HG03135 (cell line): ENCODE results near the gene AKNAD1.

Experiments used
- ATAC-seq: cut with Tn5 transposase; IDR thresholded peaks from one replicate; pipeline ENCODE4 v1.9.1; 2021; ENCODE audit warnings: mild to moderate bottlenecking, moderate library complexity; ENCODE audit not compliant: unreplicated experiment

AKNAD1 gene

DNA sequence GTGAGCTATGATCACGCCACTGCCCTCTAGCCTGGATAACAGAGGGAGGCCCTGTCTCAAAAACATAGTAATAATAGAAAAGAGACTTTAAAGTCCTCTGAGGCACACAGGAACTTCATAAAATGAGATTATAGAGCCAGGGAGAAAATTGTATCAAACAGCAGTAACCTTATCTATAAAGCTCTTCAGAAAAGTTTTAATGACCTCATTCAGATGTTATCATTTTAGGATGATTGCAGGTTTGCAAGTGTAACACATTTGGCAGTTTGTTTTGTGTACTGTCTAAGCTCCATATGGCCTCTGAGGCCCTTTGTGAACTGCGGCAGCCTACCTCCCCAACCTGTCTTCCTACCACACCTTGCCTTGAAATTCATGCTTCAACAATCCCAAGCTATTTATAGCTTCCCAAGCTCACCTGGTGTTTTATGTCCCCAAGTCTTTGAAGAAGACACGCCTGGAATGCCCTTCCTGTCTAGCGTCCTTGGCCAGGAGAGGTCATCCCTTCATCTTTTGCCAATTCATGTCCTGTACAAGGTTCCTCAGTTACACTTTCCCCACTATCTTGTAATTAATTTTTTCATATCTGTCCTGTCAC is 8.5 kb upstream of the AKNAD1 start:
- no peak for ATAC-seq

DNA sequence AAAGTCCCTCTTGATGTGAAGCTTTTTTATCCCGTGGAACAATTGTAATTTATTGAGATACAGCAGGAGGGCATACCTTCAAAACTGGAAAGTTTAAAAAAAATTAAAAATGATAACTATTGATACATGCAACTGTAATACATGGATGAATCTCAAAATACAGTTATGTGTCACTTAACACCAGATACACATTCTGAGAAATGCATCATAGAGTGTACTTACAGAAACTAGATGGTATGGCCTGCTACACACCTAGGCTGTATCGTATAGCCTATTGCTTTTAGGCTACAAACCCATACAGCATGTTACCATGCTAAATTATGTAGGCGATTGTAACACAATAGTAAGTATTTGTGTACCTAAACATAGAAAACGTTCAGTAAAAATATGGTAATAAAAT is 7.1 kb upstream of the AKNAD1 start:
- no peak for ATAC-seq

GRCh38 chr1:108862698-108863477 is 6.0 kb upstream of the AKNAD1 start:
- no peak for ATAC-seq

- ATAC-seq, result no peak
Observed at GRCh38 chr1:108862017-108862610, 5.2 kb upstream of the AKNAD1 start.

GRCh38 chr1:108861566-108861965 is 4.7 kb upstream of the AKNAD1 start:
- no peak for ATAC-seq

DNA sequence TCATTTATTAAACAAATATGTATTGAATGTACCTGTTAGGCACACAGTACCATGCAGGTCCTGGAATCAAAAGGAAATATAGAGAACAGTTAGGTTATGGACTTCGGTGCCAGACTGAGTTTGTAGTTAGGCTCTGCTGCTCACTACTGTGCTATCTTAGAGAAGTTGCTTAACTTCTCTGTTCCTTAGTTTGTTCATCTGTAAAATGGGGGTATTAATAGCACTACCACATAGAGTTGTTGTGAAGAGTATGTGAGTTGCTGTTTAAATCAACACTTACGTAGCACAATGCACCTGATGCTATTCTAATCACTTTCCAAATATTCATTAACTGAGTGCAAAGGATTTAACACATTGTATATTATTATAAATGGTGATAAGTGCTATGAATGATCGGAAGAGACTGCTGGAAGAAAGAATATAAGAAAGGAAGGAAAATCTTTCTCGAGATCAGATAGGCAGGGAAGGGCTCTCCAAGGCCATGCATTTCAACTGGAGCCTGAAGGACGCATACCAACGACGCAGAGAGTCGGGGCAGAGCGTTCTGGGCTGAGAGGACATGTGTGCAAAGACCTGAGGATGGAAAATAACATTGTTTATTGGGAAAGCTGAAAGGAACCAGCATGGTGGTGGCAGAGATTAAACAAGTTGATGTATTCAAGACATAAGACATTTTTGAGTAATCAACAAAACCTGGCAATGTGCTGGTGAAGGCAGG is 3.5 kb upstream of the AKNAD1 start:
- no peak for ATAC-seq

DNA sequence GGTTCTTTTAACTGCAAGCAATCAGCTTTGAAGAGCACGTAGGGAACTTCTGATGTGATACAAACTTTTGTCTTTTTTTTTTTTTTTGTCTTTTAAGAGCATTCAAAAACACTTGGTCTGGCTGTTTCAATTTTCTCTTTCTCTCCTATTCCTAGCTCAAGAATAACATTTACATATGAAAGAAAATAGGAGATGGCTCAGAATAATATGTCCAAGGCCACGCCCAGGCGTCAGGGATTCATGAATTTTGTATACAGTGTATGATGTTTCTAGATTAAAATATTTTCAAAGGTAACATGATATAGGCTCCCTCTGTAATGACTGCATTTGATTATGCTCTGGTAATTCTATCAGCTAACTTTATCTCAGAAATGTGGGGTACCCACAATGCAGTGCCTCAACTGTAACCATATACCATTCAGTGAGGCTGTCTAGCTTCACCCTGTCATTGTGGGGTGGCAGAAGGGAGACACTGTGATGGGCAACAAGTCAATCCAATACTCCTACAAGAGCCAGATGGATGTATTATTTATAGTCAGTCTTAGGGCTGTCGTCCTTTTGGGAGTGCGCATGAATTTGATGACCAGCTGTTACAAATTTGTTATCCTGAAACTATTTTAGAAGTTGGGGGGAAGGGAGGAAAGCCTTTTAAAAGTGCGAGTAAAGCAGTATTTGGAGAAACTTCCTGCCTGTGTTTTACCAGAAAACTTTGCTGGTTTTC is 1.5 kb upstream of the AKNAD1 start:
- no peak for ATAC-seq

GRCh38 chr1:108854221-108855019 is 2.5 kb downstream of the AKNAD1 start:
- ATAC-seq, result no peak

DNA sequence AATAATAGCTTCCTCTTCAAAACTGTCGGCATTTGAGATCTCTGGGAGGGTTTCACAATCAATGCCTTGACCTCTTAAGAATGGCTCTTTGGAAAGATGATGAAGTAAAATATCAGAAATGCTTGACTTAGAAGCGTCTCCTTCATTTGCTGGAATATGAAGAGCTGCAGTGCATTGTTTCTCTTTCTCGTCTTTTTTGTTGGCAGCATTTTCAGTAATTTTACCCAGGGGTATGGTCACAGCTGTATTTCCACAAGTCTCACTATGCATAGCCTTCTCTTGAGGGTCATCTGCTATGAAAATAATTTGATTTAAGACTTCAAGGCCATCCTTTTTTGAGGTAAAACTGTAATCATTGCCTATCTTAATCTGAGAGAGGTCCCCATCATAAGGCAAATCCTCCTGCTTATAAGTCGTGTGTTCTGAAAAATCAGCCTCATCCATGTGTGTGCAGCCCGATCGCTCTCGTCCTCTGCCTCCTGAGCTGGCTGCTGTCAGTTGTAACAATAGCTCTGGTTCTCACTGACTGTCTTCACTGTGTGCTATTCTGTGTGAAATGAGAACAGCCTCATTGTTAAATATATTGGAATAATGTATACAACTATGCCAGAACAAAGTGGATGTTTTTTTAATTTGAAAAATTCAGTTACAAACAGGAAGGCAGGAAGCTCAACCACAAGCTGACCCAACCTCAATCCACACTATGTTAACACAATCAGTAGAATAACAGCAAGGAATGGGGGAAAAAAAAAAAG is 4.5 kb downstream of the AKNAD1 start:
- no peak for ATAC-seq

- ATAC-seq, result no peak
Observed at GRCh38 chr1:108851567-108851966, 5.3 kb downstream of the AKNAD1 start.

- ATAC-seq, result no peak
Observed at GRCh38 chr1:108850929-108851328, 6.0 kb downstream of the AKNAD1 start.

DNA sequence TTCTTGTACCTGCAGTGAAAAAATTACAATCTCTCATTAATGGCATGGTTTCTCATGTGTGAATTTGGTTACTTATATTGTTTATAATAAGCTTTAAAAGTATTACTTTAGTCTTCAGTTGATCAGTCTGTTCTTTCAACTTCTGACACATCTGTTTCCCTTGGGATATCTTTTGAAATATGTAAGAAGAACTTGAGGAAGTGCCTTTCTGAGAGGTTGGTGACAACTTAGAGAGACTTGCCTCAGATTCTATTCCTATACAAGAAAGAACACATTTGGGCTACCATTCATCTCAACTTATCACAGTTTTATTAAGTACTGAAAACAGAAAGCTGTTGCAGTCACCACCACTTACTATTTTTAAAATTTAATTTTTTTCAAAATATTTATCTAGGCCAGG is 8.1 kb downstream of the AKNAD1 start:
- ATAC-seq, result no peak

GRCh38 chr1:108847494-108847893 is 9.4 kb downstream of the AKNAD1 start:
- no peak for ATAC-seq

DNA sequence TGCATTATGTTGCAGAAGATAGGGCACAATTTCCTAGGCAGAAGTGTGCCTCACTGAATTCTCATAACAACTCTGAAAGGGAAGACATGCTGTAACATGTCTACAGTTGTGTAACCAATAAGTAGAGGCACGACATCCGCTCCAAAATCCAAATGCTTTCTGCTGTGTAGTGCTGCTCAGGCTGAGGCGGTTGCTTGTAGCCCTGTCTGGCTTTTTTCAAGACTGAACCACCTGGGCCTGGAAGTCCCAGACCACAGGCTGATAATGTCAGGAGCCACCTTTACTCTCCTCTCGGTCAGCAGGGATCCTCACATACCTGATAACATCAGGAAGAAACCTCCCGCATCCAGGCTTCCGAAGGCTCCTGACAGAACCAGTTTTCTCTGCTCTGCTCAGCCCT is 10.9 kb downstream of the AKNAD1 start:
- ATAC-seq, result no peak

- no peak for ATAC-seq
Observed at GRCh38 chr1:108845446-108845845, 11.4 kb downstream of the AKNAD1 start.

GRCh38 chr1:108843390-108844137 is 13.3 kb downstream of the AKNAD1 start:
- no peak for ATAC-seq

DNA sequence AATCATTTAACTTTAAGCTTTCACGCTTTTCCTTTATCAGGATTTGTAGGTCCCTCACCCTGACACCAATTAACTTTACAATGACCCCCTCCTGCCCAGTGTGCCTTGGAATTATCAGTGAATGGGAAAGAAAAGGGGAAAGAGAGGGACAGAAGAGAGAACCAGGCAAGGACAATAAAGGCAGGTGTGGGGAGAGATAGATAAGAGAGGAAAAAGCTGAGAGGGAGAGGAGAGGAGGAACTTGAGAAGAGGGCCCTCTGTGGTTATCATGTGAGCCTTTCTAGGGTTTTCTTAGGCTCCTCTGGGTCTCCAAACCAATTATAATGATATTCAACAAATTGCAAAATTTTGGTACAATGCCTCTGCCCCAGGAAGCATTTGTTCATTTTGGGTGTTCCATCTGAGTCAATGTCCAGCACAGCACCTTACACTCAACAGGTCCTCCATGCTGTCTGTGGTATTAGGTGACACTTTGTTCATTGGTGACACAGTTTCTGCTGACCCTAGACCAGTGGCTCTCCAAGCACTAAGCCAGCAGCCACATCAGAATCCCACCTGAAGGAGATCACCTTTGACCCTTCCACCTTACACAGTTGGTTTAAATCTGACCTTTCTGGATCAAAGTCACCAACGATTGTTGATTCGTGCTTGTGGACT is 14.2 kb downstream of the AKNAD1 start:
- no peak for ATAC-seq

- ATAC-seq, result no peak
Observed at GRCh38 chr1:108841703-108842102, 15.2 kb downstream of the AKNAD1 start.
